ENCODE data around the gene LDB2. TPM values are rescaled to one million over a fixed set of nuclear protein-coding genes. Genes with fewer than 3 reads are reported as not detected.

The LDB2 gene
- total RNA-seq, 4 donors from 2014 or later = 26.4 to 62.7 (median 40.7) TPM

DNA sequence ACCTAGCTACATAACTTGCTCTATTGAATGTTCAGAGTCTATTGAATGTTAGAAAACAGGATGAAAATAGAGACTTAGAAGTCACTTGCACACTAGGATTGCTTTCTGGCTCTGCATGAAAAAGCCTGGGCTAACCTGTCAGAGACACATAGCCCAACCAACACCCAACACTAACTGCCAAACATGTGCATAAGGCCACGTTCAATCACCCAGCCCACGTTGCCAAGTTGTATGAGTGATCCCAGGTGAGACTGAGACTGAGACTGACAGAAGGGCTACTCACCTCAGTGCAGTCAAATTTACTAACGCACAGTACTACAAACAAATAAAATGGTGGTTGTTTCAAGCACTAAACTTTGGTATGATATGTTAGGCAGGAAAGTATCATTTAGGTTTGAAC lies 61.0 kb downstream of the LDB2 start:
- no peaks in the 10 kb centered on the region for H3K27me3 ChIP-seq
- 70 to 71% methylated on average over 3 of the region's 3 CpGs for WGBS, 2 donors
- TF ChIP-seq, protein P1, sequence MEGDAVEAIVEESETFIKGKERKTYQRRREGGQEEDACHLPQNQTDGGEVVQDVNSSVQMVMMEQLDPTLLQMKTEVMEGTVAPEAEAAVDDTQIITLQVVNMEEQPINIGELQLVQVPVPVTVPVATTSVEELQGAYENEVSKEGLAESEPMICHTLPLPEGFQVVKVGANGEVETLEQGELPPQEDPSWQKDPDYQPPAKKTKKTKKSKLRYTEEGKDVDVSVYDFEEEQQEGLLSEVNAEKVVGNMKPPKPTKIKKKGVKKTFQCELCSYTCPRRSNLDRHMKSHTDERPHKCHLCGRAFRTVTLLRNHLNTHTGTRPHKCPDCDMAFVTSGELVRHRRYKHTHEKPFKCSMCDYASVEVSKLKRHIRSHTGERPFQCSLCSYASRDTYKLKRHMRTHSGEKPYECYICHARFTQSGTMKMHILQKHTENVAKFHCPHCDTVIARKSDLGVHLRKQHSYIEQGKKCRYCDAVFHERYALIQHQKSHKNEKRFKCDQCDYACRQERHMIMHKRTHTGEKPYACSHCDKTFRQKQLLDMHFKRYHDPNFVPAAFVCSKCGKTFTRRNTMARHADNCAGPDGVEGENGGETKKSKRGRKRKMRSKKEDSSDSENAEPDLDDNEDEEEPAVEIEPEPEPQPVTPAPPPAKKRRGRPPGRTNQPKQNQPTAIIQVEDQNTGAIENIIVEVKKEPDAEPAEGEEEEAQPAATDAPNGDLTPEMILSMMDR (IDR thresholded peaks at IDR 0.05) = no peak
- TF ChIP-seq POLR2A (IDR thresholded peaks at IDR 0.05) (no peak), EP300 (IDR thresholded peaks at IDR 0.05) (no peak)
- H3K4me3 ChIP-seq = no peak overlapping the region
- no peaks in the 10 kb centered on the region for H3K36me3 ChIP-seq
- no peak overlapping the region for H3K27ac ChIP-seq
- DNase-seq (ENCODE audit: low spot score in 2 of 2) = no peak
- H3K9me3 ChIP-seq = no peaks in the 10 kb centered on the region
- no peaks in the 10 kb centered on the region for H3K4me1 ChIP-seq

DNA sequence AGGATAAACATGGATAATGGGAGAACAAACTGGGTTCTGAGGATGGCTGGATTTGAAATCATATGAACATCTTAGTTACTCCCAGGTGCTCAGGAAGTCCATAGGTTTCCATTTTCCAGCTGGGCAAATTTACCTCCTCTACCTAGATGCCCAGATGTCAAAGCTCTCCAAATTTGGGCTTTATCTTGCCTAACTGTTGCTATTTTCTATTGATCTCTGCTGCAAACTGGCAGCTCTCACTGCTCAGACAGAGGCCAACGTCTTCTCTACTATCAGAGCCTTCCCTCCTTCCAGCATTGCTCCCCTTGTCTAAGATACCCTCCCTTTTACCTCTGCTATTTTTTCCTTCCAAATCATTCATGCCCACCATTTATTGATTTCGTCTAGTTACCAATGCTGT lies 62.1 kb downstream of the LDB2 start:
- no peak for DNase-seq (ENCODE audit: low spot score in 2 of 2)

DNA sequence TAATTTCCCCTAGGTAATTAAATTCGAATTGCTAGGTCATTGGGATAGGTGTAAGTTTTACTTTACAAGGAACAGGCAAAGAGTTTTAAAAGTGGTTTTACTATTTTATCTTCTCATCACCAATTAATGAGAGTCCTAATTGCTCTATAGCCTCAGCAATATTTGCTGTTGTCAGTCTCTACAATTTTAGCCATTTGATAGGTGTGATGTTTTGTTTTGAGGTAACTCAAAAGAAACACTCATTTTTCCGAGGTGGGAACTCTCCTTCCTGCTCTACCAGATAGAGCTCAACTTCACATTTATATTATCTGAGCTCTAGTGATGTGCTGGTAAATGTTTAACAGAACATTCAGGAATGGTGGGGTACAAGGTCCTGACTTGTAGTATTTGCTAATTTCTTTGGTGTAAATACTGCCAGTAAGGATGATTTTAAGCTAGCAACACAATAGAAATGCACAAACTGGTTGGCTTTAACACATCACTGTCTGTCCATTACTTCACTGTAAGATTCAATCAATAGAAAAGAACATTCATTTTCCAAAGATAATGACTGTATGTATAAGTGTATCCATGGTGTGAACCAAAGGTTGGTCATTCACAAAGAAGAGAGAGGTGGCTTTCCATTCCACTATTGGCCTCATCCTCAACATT lies 62.7 kb downstream of the LDB2 start:
- no peaks in the 10 kb centered on the region for H3K36me3 ChIP-seq
- TF ChIP-seq, protein P1 (IDR thresholded peaks at IDR 0.05) = no peak
- TF ChIP-seq POLR2A (IDR thresholded peaks at IDR 0.05) (no peak), EP300 (IDR thresholded peaks at IDR 0.05) (no peak)
- no peaks in the 10 kb centered on the region for H3K9me3 ChIP-seq
- no peak overlapping the region for H3K4me3 ChIP-seq
- no peak overlapping the region for H3K27ac ChIP-seq
- no peaks in the 10 kb centered on the region for H3K4me1 ChIP-seq
- WGBS, 2 donors = 86 to 92% methylated on average over 2 of the region's 2 CpGs
- H3K27me3 ChIP-seq = no peaks in the 10 kb centered on the region
- no peak for DNase-seq (ENCODE audit: low spot score in 2 of 2)

More for the DNA sequence above, 62.1 kb downstream of the LDB2 start:
- Histone ChIP-seq H3K9me3 (no peaks in the 10 kb centered on the region), H3K36me3 (no peaks in the 10 kb centered on the region), H3K4me1 (no peaks in the 10 kb centered on the region), H3K4me3 (no peak overlapping the region), H3K27ac (no peak overlapping the region), H3K27me3 (no peaks in the 10 kb centered on the region)
- TF ChIP-seq EP300 (IDR thresholded peaks at IDR 0.05) = no peak
- TF ChIP-seq, protein P1 (IDR thresholded peaks at IDR 0.05) = no peak
- WGBS, 2 donors = 85 to 92% methylated on average over 2 of the region's 2 CpGs

GRCh38 chr4:16834814-16835213 lies 63.6 kb downstream of the LDB2 start:
- 89 to 92% methylated on average over 2 of the region's 2 CpGs for WGBS, 2 donors
- no peak for TF ChIP-seq POLR2A (IDR thresholded peaks at IDR 0.05)
- TF ChIP-seq EP300 (IDR thresholded peaks at IDR 0.05) = no peak
- TF ChIP-seq, protein P1 (IDR thresholded peaks at IDR 0.05) = no peak

GRCh38 chr4:16833722-16834121 lies 64.7 kb downstream of the LDB2 start:
- 93% methylated on average over 4 of the region's 4 CpGs for WGBS, 2 donors
- Histone ChIP-seq H3K9me3 (no peaks in the 10 kb centered on the region), H3K36me3 (no peaks in the 10 kb centered on the region), H3K27ac (no peak overlapping the region), H3K4me1 (no peaks in the 10 kb centered on the region), H3K4me3 (no peak overlapping the region), H3K27me3 (no peaks in the 10 kb centered on the region)
- TF ChIP-seq EP300 (IDR thresholded peaks at IDR 0.05) (no peak), POLR2A (IDR thresholded peaks at IDR 0.05) (no peak)
- TF ChIP-seq, protein P1 (IDR thresholded peaks at IDR 0.05) = no peak
- no peak for DNase-seq (ENCODE audit: low spot score in 2 of 2)

More at GRCh38 chr4:16834814-16835213, 63.6 kb downstream of the LDB2 start:
- H3K9me3 ChIP-seq = no peaks in the 10 kb centered on the region
- H3K27ac ChIP-seq = no peak overlapping the region
- no peak overlapping the region for H3K4me3 ChIP-seq
- no peaks in the 10 kb centered on the region for H3K4me1 ChIP-seq
- H3K36me3 ChIP-seq = no peaks in the 10 kb centered on the region
- H3K27me3 ChIP-seq = no peaks in the 10 kb centered on the region
- DNase-seq (ENCODE audit: low spot score in 2 of 2) = no peak

Measured in tibial nerve (tissue), 4 donors.